Measurements from ENCODE around the gene TSHZ3.

TSHZ3 gene

DNA sequence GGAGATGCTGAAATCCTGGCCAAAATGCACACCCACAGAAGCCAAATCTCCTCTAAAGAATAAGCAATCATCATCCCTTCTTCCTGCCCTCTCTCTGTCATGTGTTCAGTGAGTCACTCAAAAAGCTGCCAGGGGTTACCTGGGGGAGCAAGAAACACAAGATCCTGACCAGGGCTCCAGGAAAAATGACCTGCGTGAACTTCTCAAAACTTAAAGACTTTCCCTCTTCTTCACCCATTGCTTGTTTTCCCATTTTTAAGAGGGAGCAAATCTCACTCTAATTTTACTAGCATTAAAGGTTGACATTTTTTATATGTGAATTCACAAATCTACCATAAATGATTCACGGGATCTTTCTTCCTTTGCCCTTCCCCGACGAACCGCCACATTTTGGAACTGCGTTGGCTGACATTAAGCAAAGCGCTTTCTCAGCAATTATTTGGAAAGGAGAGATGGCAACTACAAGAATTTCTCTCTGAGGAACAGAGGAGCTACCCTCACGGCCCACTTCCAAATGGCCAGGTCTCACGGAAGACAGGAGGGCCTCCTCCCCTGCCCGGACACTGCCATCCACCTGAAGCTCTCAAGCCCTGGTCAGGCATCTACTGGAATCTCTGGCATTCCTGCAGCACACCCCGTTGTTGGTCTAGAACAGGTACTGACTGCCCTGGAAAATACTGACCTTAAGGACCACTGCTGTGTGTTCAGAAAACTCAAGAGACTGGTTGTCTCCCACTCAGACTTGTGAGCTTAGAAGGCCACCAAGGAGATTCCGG lies 14.2 kb downstream of the TSHZ3 start:
- DNase-seq: no peak

DNA sequence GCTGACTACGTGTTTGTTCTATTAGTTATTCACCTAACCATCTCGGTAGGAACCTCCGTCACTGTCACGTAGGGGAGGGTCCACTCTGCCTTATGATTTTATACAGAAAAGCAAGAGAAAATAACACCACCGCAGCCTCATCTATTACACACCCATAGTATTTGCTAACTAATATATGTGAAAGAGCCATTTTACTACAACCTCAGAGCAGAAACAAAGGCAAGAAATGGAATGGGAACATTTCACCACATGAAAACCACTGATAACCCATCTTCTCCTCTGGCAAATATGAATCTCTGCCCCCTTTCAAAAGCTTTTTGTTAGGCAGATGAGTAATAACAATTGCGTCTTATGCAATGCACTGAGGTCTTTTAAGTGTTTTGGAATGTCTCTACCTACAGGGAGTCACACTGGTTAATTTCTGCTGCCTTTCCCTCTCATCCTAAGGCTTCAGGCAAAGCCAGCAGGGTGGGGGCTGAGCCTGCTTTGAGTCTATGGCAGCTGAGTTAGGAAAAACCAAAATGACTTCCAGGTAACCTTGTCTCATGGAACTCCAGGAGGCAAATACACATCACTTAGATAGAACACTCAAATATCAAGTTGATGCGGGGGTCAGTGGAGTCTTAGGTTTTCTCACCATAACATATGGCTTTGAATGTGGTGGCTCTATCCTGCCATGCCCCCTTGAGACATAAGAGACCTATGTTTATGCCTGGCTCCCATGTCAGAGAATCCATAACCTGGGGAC lies 15.0 kb downstream of the TSHZ3 start:
- DNase-seq: no peak

DNA sequence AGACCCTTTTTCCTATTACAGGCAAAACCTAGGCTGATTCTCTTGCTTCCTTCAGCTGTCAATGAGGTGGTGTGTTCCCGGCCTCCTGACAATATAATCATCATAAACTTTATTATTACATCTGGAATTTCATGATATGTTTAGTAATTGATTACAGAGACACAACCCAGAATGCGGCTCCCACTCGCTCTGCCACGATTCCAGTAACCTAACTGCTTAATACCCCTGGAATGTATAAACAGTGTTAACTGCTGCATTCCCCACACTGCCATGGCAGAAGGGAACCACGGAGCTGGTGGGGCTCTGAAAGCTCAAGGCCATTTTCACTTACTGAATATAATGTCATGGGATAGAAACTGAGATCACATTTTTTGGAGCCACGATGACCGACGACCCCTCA lies 17.1 kb downstream of the TSHZ3 start:
- DNase-seq: no peak

DNA sequence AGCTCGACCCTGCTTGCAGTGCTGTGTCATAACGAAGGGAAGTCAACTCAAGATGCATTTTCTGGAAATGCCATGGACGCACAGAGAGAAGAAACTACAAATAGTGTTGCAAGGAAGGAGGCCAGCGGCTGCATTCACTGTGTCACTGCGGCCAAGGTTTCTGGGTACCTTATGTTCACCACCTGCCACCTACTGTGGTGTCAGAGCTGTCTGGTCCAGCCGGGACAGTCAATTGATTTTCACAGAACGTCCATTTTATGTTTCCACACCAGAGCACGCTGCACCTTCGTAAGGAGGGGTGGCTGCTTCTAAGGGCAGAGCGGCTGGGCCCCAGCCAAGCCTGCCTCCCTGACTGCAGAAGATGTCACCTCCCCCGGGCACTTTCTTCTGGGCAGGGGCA lies 17.7 kb downstream of the TSHZ3 start:
- DNase-seq: no peak

DNA sequence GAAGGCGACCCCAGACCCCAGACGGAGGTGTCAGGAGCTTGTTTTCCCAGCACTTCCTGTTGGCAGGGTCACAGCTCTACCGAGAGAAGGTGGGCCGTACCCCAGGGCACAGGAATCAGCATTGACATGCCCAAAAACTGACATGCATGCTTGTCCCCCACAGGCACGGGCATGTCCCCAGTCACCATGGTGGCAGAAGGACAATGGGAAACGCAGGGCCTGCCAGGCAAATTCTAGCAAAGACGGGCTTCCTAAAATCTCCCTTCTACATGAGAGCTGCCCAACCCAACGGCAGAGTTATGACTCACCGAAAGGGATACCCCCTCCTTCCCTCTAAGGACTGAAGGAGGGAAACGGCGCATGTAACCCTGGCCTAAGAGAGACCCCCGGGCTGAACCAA lies 18.5 kb downstream of the TSHZ3 start:
- DNase-seq: no peak

DNA sequence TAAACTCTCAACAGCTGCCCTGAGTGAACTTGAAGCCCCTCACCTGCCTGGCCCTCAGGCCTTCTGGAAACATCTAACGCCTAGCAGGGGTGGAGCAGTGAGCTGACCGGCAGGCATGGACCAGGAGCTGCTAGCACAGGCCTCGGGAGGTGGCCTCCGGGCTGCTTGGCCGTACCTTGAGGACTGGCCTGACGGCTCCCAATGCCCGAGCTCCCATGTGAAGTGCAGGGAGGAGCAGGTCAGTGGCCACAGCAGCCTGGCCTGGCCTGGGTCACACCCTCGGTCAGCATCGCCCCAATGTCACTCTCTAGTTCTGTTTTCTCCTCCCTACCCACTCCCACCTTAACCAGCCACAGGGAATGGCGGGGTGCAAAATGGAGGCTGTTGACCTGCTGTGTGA lies 19.0 kb downstream of the TSHZ3 start:
- no peak for DNase-seq

DNA sequence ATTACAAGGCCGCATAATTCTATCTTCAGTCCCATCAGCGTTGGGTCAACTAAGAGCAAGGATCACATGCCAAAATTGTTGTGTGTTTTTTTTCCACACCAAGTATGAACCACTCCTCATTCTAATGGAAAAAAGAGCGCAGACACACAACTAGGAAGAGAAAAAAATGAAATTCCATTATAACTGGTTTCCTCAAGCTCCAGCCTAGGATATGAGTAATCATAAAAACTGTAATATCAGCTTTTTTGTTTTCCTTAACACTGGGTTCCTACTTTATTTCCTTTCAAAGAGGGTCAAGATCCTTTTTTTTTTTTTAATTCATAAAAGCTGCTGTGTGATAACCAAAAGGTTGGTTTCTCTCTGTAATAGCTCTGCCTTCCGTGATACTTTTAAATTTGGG lies 19.4 kb downstream of the TSHZ3 start:
- no peak for DNase-seq

DNA sequence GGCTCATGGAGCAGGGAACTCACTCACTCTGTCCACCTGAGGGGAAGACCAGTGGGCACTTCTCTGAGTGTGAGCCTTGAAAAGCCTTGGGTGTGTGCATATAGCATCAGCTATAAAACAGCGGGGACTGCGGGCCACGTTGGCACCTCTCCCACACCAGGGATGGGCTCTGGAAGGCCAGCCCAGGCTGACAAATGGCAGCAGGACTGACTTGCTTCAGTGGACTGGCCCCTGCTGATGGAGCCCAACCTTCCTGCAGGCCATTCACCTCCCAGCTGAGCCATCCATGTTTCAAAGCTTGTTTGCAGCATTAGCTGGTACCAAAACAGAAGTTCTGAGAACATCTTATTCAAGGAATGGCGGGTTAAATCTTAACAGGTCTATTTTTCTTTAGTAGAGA lies 21.0 kb downstream of the TSHZ3 start:
- no peak for DNase-seq

DNA sequence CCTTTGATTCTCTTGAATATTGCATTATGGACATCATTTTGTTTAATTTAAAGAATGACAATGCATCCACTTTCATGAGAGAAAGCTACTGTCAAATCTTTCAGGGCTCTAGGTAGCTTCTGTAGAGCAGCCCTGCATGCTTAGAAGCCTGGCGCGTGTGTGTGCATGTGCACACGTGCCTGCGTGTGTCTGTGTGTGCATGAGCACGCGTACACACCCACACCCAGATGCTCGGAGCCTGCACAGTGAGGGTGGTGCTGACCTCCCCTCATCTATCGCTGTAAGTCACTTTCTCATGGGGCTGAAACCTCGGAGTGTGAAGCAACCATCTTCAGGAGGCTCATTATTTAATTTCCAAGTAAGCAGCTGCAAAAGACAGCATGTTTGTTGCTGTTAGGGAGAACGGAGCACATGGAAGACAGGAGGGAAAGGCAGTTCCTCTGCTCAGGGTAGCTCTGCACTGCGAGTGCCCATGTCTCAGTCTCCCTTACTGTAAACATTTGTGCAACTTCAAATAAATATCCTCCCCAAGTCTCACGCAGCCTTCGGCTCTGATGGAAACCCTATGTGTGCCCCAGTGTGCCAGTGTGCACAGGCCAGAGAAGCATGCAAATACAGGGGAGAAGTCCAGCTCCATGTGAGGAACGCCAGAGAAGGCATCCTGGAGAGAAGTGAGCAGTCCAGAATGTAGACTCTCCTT lies 22.8 kb downstream of the TSHZ3 start:
- DNase-seq: no peak

DNA sequence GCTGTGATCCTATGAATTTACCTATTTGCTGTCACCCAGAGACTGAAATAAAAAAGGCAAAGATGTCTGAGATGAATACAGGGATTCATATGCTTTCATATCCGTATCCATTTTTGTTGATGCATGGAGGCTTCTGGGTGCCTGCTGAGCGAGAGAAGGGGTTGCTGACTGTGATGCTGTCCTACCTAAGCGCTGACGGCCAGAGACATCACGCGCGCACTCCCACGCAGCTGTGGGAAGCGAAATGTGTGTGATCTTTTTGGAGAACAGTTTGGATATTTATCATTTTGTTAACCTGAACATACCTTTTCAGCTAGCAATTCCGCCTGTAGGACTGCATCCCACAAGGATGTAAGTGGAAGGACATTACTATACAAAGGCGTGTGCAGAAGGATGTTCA lies 23.9 kb downstream of the TSHZ3 start:
- DNase-seq: no peak

DNA sequence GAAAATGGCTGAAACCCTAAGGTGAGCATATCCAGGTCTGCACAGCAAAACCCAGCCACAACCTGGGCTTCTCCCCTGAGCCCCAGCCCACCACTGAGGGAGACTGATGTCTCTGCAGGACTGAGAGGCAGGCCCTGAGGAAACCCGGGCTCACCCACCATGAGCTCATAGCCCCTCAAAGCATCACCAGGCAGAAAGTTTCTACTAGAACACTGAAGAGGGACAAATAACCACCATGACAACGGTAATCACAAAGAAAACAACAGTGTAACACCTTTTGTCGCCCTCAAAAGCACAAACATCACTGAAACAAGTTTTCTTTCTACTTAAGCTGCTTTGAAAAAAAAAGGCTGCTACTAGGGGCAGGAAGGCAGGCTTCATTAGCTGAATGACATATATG lies 29.8 kb downstream of the TSHZ3 start:
- no peak for DNase-seq

DNA sequence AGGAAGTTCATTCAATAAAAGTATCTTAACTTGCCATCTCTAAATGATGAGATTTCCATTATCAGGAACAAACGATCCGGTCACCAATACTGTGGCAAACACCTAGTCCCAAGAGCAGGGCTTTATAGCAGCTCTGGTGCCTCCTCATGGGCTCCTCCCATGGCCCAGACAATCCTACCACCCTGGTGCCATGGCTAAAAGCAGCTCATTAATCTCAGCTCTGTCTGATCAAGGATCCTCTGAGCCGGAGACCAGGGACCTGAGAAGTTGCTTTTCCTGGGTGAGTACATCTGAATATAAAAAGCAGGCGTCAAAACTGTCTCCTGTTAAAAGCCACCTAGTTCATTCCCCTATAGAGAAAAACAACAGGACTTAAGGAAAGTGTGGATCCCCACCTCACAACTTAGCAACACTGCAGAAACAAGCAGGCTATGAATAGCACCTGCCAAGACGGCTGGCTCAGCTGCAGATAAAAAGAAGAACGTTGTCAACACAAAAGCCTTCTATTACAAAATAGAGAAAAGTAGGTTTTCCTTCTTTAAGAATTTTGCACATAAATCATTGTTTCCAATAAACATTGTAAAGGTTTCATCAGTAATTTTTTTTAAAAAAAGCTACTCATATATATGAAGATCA lies 30.3 kb downstream of the TSHZ3 start:
- DNase-seq: no peak

DNA sequence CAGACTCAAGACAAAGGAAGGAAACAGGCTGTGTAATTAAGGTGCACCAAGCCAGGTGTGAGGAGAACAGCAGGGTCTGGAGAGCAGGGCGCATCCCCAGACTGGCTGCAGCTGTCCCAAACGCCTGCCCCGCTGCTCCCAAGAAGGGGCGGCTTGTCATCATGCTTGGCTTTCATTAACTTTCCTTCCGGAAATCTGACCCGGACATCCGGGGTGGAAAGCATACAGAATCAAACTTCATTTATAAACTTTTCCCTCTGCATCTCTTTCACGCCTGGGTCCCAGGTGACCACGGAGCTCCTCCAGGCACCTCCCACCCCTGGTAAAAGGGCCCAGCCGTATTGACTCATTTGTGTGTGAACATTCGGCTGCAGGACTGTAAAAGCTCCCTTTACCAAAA lies 31.7 kb downstream of the TSHZ3 start:
- no peak for DNase-seq

DNA sequence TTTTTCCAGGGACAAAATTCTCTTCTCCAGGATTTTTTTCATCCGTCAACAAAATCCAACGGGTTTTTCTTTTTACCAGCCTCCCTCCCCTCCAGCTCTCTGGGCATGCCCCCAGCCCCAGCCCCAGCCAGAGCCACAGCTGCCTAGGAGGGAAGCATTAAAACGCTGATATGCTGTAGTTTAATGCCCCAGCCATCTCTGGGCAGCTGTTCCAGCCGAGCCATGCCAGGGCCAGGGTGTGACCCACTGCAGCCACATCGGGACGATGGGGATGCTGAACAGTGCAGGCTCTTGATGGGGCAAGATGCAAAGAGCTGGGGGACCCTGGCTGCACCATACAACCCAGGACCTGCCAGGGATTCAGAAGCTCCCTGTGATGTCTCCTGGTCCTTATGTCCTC lies 32.1 kb downstream of the TSHZ3 start:
- no peak for DNase-seq

DNA sequence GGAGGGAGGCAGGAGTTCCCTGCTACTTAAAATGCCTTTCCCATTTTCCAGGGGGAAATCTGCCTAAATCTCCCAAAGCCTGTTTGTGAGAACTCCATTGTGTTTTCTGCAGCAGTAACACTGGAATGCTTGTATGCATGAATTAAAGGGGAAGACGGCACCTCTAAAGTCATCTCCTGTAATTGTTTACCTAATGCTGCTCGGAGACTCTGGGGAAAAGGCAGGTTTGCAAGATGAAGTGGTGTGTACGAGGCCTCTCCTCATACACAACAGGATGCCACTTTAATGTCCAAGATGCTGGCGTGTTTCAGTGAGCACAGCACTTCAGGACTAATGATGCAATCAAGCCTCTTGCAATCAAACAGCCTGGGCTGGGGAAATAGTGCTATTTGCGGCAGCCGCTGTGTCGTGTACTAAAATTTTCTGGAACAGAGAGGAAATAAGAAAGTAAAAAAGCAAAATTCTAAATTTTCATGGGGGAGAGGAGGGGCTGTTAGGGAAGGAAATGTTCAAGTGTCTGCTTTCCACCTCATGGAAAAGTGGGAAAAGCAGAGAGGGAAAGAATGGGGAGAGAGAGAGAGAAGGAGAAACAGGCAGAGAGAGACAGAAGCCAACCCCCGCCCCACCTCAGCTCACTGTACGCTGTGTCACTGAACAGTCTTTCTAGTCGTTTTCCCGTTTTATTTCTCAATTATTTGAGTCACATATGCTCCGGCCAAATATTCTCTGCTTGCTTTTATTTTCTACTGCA lies 32.9 kb downstream of the TSHZ3 start:
- no peak for DNase-seq

DNA sequence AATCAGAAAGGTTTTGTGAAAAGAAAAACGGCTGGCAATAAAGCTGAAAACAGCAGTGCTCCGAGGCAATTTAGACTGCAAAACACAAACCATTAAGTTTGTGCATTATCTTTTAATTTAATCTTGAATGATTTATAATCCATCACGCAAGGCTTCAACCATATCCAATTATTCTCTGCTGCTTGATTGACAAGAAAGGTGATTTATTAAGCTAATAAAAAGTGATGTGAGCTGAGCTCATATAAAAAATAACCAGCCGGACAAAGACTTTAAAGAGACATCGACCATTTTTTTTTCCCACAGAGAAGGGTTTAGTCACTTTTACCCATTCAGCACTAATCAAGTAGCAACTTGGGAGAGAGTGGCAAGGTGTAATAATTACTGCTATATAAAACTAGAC lies 33.6 kb downstream of the TSHZ3 start:
- DNase-seq: no peak

DNA sequence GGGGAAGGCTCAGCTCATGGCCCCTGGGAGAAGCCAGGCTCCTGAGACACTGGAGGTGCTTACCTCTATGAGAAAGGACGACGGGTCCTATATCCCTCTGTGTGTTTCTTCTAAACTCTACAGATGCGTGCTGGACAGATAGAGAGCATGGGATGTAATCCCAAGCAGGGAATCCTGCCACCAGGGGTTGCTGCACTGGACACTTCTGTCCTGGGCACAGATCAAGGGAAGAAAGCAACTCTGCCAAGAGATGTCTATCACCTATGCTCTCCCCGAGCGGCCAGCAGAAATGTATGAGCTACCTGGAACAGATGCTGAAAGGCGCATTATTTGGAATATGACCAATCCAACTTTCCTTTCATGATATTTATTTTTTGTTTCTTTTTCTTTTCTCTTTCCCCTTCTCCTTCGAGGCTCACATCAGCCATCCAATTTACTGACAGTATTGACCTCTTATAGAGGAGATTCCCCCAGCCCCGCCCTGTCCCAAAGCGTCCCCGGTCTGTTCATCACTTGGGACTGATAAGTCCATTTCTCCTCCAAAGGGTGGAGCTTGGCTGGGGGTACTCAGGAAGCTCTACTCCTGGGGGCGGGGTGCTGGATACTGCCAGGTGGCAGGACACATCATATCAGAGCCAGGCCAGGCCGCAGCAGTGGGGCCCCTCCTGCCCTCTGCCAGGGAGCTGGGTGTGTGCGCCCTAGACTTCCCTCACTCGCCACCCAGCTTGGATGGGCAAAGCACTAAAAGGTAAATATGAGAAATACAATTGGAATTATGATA lies 34.2 kb downstream of the TSHZ3 start:
- DNase-seq: no peak

DNA sequence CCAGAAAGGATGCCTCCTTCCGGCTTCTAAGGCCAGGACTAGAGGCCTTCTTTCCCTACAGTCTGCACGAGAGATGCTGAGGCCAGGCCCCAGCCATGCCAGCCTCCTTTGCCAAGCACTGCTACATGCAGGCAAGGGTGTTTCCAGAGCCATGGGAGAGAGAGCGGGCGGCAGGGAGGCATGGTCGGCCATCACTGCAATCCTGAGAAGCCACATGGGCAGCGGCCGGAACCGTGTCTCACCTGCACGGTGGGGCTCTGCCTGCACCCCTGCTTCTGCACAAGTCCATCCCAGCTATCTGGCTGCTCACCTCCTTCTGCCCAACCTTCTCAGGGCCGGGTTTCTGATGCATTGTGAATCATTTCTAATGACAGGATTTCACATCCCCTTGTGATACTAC lies 35.1 kb downstream of the TSHZ3 start:
- no peak for DNase-seq

DNA sequence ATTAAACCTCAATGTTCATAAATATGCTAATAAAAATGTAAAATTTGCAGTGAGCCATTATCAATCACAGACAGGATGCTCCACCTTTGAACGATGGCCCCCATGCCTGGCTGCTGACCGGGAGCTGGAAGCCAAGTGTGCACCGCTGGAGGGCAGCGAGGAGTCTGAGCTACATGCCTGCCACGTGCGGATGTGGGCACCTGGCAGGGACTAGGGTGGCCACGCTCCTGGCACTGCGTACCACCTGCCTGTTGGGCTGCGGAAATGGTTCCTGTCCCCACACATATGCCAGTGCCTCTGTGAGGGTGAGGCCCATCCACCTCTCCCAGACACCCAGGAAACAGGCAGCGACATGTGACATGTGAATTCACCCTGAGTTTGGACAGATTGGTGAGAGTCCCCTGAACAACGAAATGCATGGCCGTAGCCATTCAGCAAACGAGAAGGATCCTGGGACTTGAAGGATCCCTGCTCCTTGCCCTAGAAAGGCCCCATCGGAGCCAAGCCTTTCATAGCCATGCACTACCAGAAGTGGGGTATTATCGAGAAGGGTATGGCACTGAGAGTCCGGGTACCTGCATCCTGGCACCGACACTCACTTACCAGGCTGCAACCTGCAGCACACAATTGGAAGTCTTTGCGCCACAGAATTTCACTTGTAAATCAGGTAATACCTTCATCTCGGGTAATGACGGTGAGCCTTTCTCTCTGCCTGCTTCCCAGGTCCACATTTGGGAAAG lies 35.8 kb downstream of the TSHZ3 start:
- no peak for DNase-seq

DNA sequence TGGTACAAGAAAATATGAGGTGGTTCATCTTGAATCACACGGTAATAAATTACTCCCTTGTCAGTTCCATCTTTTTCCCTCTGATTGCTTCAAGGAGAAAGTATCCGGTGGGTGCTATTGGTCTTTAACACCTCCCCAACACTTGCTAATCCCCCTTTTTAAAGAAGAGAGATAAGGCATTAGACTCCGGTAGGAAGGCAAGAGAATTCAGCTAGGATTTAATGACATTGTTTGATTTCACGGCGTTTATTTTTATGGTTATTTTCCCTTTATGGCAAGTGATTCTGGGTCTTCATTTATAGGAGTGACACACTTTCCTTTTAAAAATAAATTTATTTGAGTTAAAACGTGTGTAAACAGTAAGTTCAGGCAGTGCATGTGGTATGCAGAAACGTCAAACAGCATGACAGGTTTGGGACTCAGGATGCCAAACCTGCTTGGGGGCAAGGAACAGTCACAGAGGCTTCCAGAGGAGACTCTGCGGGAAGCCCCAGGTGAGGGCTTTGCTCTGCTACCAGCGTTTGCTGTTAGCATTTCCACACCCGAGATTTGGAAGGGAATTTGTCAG lies 36.5 kb downstream of the TSHZ3 start:
- no peak for DNase-seq

Data from NCI-H187 (cell line).